Gastrocnemius medialis (tissue), 4 donors: ENCODE data around the gene LCORL. TPM values are rescaled to one million over a fixed set of nuclear protein-coding genes. Genes with fewer than 3 reads are reported as not detected.
"Not testable (repeated sequence)": the region's sequence is repeated elsewhere in the genome, so short reads cannot be mapped to it uniquely, and the experiment has no call there.

Source experiments
- ATAC-seq, 2 donors: fragments of 150-250 bp; one replicate each; pipeline ENCODE4 v1.9.1; 2016
- DNase-seq, 2 donors: peaks; one replicate each; pipeline ENCODE4 v3.0.0-alpha.2; 2019
- H3K27ac ChIP-seq, 4 donors: fragments of 200-600 bp; sonication (generic); 1 replicate in 1 of 4; 2 replicates in 3 of 4; pipeline ENCODE4 v1.5.1; 2016 to 2018; ENCODE audit warnings: mild to moderate bottlenecking in 2 of 4, moderate library complexity in 1 of 4
- H3K27me3 ChIP-seq, 3 donors: fragments of 200-600 bp; sonication (generic) in 2 of 3; 1 replicate in 1 of 3; 2 replicates in 2 of 3; pipeline versions ENCODE4 v1.5.1 to v1.6.0; 2016 to 2019; ENCODE audit warnings: mild to moderate bottlenecking in 1 of 3, moderate library complexity in 1 of 3
- H3K36me3 ChIP-seq, 2 donors: fragments of 200-600 bp; sonication (generic) in 1 of 2; one replicate each; pipeline ENCODE4 v1.5.1; 2017 to 2018
- H3K4me1 ChIP-seq, 2 donors: fragments of 200-600 bp; sonication (generic) in 1 of 2; one replicate each; pipeline ENCODE4 v1.5.1; 2016 to 2017; ENCODE audit warnings: mild to moderate bottlenecking in 2 of 2
- H3K4me3 ChIP-seq, 4 donors: fragments of 200-600 bp; sonication (generic) in 3 of 4; 1 replicate in 1 of 4; 2 replicates in 3 of 4; pipeline ENCODE4 v1.5.1; 2016 to 2019; ENCODE audit warnings: mild to moderate bottlenecking in 2 of 4
- H3K9me3 ChIP-seq, 3 donors: fragments of 200-600 bp; sonication (generic) in 2 of 3; 1 replicate in 1 of 3; 2 replicates in 2 of 3; pipeline ENCODE4 v1.5.1; 2016 to 2019
- CTCF ChIP-seq, 5 experiments: fragments of 450-650 bp in 3 of 5; fragments of 200-600 bp in 2 of 5; sonication (generic) in 2 of 5; IDR thresholded peaks in 4 of 5; conservative IDR thresholded peaks in 1 of 5; 1 replicate in 4 of 5; 2 replicates in 1 of 5; pipeline ENCODE4 v1.5.1; 2016 to 2019; ENCODE audit warnings: antibody characterized with exemption in 5 of 5, mild to moderate bottlenecking in 3 of 5, moderate library complexity in 3 of 5
- POLR2A ChIP-seq, 2 donors: fragments of 450-650 bp; IDR thresholded peaks; one replicate each; pipeline ENCODE4 v1.6.1; 2017; ENCODE audit warnings: antibody characterized with exemption in 2 of 2, mild to moderate bottlenecking in 2 of 2, moderate library complexity in 2 of 2
- in situ Hi-C, 4 donors: fragments of 200-750 bp; cut with MboI; loops; one replicate each; pipeline versions ENCODE4 v1.15.0 to v1.8.0; 2017; ENCODE audit warnings: low sequenced_read_pairs in 4 of 4
- intact Hi-C: fragments of 100-400 bp; cut with DNase I; formaldehyde crosslinking; loops from one replicate; pipeline ENCODE4 v1.15.1; 2023; ENCODE audit warnings: low total_unique reads
- total RNA-seq, 4 donors: library from RNA; depleted of rRNA; stranded (reverse); fragments of >200 nt; gene quantifications; one replicate each; pipeline versions ENCODE4 v1.1.0 to v1.2.3, GENCODE V29; 2016

The LCORL gene
- total RNA-seq, 4 donors from 2014 or later: 12.8 to 34.7 (median 26.1) TPM

DNA sequence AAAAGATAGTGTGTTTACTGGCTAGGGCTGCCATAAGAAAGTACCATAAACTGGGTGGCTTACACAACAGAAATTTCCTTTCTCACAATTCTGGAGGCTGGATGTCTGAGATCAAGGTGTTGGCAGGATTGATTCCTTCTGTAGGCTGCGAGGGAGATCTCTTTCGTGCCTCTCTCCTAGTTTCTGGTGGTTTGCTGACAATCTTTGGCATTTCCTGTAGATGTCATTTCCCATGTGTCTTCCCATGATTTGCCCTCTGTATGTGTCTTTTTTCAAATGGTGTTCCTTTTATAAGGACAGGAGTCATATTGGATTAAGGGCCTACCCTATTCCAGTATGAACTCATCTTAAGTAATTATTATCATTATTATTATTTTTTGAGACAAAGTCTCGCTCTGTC lies 27.9 kb upstream of the LCORL start:
- DNase-seq (no peak), ATAC-seq (no peak)
- Histone ChIP-seq H3K4me1 (no peaks in the 10 kb centered on the region), H3K36me3 (no peaks in the 10 kb centered on the region), H3K27ac (no peak overlapping the region), H3K9me3 (no peaks in the 10 kb centered on the region), H3K4me3 (no peak overlapping the region), H3K27me3 (no peaks in the 10 kb centered on the region)
- TF ChIP-seq POLR2A (IDR thresholded peaks at IDR 0.05): no peak
- no peak for TF ChIP-seq CTCF (IDR thresholded peaks at IDR 0.05 in 4 of 5, conservative IDR thresholded peaks at IDR 0.05 in 1 of 5)
- in situ Hi-C loops (no loop called here), intact Hi-C loops (no loop called here)

- in situ Hi-C loops (no loop called here), intact Hi-C loops (no loop called here)
- ATAC-seq: no peak
Measured at GRCh38 chr4:18042754-18043153, 21.2 kb upstream of the LCORL start.

GRCh38 chr4:18042012-18042411 lies 20.5 kb upstream of the LCORL start:
- Histone ChIP-seq H3K27ac (no peak overlapping the region), H3K27me3 (no peaks in the 10 kb centered on the region), H3K4me1 (no peaks in the 10 kb centered on the region), H3K4me3 (no peak overlapping the region), H3K9me3 (no peaks in the 10 kb centered on the region), H3K36me3 (no peaks in the 10 kb centered on the region)
- in situ Hi-C loops (no loop called here), intact Hi-C loops (no loop called here)
- no peak for ATAC-seq
- no peak for DNase-seq
- TF ChIP-seq CTCF (IDR thresholded peaks at IDR 0.05 in 4 of 5, conservative IDR thresholded peaks at IDR 0.05 in 1 of 5) (no peak), POLR2A (IDR thresholded peaks at IDR 0.05) (no peak)

More at GRCh38 chr4:18042754-18043153, 21.2 kb upstream of the LCORL start:
- H3K27ac ChIP-seq: no peak overlapping the region
- no peak overlapping the region for H3K4me3 ChIP-seq
- TF ChIP-seq POLR2A (IDR thresholded peaks at IDR 0.05): no peak
- TF ChIP-seq CTCF (IDR thresholded peaks at IDR 0.05 in 4 of 5, conservative IDR thresholded peaks at IDR 0.05 in 1 of 5): no peak
- no peaks in the 10 kb centered on the region for H3K4me1 ChIP-seq
- no peaks in the 10 kb centered on the region for H3K9me3 ChIP-seq
- DNase-seq: no peak
- no peaks in the 10 kb centered on the region for H3K36me3 ChIP-seq
- no peaks in the 10 kb centered on the region for H3K27me3 ChIP-seq

- ATAC-seq (no peak), DNase-seq (no peak)
- Histone ChIP-seq H3K27me3 (no peaks in the 10 kb centered on the region), H3K9me3 (no peaks in the 10 kb centered on the region), H3K4me1 (no peaks in the 10 kb centered on the region), H3K27ac (no peak overlapping the region), H3K4me3 (no peak overlapping the region), H3K36me3 (no peaks in the 10 kb centered on the region)
- no peak for TF ChIP-seq POLR2A (IDR thresholded peaks at IDR 0.05)
- TF ChIP-seq CTCF (IDR thresholded peaks at IDR 0.05 in 4 of 5, conservative IDR thresholded peaks at IDR 0.05 in 1 of 5): no peak
- intact Hi-C loops (no loop called here), in situ Hi-C loops (no loop called here)
Measured at GRCh38 chr4:18041114-18041513, 19.6 kb upstream of the LCORL start.

GRCh38 chr4:18039113-18039512 lies 17.6 kb upstream of the LCORL start:
- no peak for DNase-seq
- H3K4me3 ChIP-seq: no peak overlapping the region
- no peaks in the 10 kb centered on the region for H3K9me3 ChIP-seq
- H3K27me3 ChIP-seq: no peaks in the 10 kb centered on the region
- no peaks in the 10 kb centered on the region for H3K4me1 ChIP-seq
- H3K36me3 ChIP-seq: no peaks in the 10 kb centered on the region
- intact Hi-C loops: no loop called here
- no peak overlapping the region for H3K27ac ChIP-seq
- no peak for ATAC-seq
- TF ChIP-seq POLR2A (IDR thresholded peaks at IDR 0.05): no peak
- TF ChIP-seq CTCF (IDR thresholded peaks at IDR 0.05 in 4 of 5, conservative IDR thresholded peaks at IDR 0.05 in 1 of 5): no peak
- in situ Hi-C loops: no loop called here

GRCh38 chr4:18036369-18036768 lies 14.8 kb upstream of the LCORL start:
- H3K4me3 ChIP-seq, DNase-seq, H3K27ac ChIP-seq, H3K36me3 ChIP-seq, ATAC-seq, intact Hi-C loops, H3K9me3 ChIP-seq, H3K27me3 ChIP-seq, H3K4me1 ChIP-seq, in situ Hi-C loops: not testable (repeated sequence)
